HG03175 (cell line): ENCODE measurements around the gene ADGRL3.

Experiments
- ATAC-seq: cut with Tn5 transposase; IDR thresholded peaks from one replicate; pipeline ENCODE4 v1.9.1; 2021; ENCODE audit warnings: mild to moderate bottlenecking, moderate library complexity; ENCODE audit not compliant: unreplicated experiment

ADGRL3 gene

GRCh38 chr4:61531188-61531587 lies 331.1 kb downstream of the ADGRL3 start:
- no peak for ATAC-seq

- no peak for ATAC-seq
Measured at GRCh38 chr4:61532336-61533000, 332.3 kb downstream of the ADGRL3 start.

GRCh38 chr4:61533140-61533539 lies 333.0 kb downstream of the ADGRL3 start:
- no peak for ATAC-seq

DNA sequence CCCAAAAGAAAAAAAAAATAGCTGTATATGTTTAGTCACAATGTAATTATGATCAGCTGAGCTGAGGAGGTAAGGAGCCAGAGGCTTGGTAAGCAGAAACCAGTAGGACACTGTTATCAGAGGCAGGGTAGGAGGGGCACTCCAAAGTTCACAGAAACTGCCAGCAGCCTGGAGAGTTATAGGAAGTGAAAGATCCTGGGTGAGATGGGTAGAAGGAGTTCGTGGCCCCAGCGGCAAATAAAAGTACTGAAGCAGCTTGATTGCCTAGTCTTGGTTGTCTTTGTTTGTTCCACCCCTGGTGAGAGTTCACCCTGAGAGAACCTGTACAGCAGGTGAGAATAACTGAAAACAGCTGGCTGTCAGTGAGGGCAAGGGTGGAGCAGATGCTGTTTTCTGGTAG lies 340.8 kb downstream of the ADGRL3 start:
- ATAC-seq = no peak

- ATAC-seq = no peak
Measured at GRCh38 chr4:61541459-61541858, 341.3 kb downstream of the ADGRL3 start.

DNA sequence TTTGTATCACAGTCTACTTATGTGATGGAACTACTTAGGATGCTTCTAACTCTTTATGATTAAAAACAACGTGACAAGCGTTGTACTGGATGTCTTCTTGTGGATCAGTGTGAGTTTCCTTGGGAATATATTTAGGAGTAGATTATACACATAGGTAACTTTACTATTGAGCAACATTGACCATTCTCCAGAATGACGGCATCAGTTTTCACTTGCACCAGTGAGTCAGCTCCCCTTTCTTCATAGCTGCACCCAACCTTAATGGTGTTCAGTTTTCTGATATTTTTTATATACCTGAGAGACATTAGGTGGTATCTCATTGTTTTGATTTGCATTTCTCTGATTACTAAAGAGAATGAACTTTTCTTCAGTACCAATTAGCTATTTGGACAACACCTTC lies 343.9 kb downstream of the ADGRL3 start:
- ATAC-seq = no peak

GRCh38 chr4:61545902-61546480 lies 345.9 kb downstream of the ADGRL3 start:
- ATAC-seq = no peak

DNA sequence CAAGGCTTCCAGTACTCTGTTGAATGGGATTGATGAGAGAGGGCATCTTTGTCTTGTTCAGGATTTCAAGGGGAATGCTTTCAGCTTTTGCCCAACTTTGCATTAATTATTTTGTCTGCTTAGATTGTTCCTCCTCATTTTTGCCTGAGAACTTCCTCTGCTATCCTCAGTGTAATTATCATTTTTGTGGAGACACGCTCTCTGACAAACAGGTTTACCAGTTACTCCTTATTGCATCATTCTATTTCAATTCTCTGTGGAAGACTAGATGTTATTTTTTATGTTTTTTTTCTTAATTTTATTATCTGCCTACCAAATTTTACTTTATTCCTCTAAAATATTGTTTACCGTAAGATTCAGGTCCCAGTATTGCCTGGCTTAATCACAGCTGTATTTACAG lies 349.2 kb downstream of the ADGRL3 start:
- ATAC-seq = no peak

DNA sequence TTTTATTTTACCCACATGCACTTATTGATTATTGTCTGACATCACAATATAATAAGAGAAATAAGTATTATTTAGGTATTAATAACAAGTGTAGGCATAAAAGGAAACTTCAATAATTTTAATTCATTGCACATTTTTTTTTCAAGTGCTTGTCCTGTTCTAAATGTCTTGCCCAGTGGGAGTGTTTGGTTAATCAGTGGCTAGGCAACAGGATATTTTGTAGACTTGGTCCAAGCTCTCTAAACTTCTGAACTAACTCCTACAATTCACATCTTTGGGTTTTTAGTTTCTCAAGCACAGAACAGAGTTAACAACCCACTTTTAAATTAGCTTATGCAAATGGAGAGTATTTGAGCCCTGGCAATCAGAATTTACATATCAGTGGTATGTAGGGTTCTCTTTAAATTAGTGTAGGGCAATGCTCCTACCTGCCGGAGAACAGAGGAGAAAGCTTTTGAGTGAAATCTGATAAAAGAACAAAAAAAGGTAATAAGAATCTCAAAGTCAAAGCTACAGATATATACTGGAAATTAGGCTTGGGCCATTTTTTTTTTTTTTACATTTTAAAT lies 353.5 kb downstream of the ADGRL3 start:
- ATAC-seq = no peak

- ATAC-seq = no peak
Measured at GRCh38 chr4:61555789-61556188, 355.7 kb downstream of the ADGRL3 start.

GRCh38 chr4:61556277-61556676 lies 356.2 kb downstream of the ADGRL3 start:
- no peak for ATAC-seq

DNA sequence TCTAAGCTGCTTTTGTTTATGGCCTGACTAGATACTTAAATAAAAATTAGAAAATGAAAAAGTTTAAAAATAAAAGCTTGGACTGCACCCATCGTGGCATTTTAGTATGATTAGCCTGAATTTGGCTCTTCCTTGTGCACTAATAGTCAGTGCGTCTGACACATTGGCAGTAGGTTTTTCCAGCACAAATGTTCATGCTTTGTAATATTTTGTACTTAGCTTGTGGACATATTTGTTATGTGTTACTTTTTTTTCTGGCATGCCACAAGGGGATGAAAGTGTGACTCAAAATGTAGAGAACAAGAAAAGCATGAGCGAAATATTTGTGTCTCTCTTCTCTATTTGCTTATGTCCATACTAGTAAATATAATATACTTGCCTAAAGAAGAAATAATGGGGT lies 359.3 kb downstream of the ADGRL3 start:
- no peak for ATAC-seq

GRCh38 chr4:61561028-61561427 lies 360.9 kb downstream of the ADGRL3 start:
- no peak for ATAC-seq

DNA sequence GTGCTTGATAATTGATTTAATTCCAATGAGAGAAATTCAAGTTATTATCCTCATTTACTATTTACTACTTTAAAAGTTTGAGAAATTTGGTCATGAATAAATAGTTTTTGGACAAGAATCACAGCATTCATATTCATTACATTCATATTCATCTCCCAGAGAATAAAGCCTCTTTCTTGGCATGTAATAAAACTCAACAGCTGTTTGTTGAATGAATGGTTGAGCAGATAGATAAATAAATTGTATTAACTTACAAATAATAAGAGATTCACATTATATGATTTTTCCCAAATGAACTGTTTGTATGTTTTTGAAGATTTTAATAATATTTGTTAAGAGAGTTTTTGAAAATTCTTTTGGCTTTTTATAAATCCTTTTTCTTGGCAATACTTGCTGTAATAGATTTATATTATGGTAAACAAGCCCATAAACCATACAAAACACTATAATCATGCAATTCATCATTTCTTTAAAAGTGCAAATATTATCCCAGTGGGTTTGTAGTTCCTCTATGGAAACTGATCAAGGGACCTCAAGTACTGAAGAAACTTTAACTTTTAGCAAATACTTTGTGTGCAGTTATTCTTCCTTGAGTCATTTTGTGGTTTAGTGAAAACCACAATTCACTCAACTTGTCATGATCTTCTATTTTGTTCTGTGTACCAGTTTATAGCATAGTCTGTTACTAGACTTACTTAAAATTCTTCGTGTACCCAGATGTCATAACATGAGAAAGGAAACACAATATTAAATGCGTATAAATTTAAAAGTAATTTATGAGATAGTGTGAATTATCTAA lies 371.8 kb downstream of the ADGRL3 start:
- ATAC-seq = no peak

DNA sequence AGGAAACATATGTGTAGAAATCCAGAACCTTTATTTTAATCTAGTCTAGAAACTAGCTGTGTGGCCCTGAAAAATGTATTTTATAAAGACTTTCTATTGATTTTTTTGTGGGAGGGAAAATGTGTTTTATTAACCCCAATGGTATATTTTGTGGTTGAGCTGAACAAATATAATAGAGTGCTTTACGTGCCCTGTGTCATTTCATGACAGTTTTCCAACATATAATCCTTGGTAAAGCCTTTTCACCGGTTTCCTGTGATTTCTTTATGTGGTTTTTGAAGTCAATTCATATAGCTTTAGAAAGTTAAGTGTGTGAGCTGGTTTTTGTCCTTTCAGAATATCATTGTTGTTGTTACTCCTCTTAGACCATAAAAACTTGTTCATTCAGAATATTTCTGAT lies 375.7 kb downstream of the ADGRL3 start:
- ATAC-seq = no peak

DNA sequence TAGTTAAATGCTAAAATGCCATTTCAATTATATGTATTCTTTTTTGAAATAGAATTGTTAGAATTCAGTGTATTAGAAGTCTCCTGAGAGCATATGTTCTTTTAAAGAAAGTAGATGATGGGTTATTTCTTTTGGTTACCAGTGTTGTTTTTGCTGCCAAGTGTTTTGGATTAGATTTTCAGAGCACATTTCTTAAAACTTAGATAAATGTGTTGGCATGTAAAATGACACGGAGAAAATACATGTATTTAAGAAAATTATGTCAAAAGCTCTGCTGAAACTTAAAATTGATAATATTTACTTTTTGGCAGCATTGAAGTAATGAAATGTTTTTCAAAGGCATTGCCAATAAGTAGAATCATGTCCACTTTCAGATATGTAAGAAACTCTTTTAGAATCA lies 379.7 kb downstream of the ADGRL3 start:
- ATAC-seq = no peak

DNA sequence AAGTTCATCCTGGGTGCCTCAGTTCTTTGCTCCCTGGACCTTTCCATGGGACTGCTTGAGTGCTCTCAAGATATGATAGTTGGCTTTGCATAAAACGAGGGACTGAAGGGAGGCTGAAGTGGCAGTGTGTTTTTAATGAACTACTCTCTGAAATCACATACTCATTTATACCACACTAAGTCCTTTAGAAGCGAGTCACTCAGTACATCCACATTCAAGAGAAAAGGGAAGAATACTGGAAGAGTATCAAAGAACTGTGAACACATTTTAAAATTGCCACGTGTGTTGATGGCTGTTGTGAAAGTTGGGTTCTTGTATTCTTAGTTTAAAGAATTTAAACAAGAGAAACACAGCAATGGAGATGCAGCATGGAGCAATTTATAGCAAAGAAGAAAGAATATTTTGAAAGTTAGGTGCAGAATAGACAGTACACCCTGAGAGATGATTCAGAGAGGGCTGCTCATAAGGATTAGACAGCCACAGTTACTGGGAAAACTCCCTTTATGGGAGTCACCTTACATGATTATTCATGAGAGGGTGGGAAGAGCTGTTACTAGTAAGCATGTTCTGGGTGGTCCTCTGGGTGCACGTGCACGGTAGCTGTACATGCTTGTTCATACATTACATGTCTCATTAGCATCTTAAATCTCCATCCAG lies 380.7 kb downstream of the ADGRL3 start:
- no peak for ATAC-seq

DNA sequence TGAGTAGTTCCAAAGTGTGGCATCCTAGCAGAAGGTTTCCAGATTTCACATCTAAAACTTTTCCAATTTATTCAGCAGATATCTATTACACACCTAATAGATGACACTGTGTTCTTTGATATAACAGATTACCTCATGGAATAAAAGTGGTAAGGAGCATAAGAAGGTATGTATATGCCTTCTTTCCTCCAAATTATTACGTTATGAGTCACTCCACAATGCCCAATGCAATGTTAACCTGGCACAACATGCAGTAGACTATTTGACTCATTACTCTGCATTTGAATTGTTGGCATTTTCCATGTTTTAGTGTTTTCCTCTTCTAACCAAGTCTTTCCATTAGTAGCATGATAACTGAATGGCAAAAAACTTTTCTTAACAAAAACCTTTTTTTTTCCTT lies 383.6 kb downstream of the ADGRL3 start:
- ATAC-seq = no peak

DNA sequence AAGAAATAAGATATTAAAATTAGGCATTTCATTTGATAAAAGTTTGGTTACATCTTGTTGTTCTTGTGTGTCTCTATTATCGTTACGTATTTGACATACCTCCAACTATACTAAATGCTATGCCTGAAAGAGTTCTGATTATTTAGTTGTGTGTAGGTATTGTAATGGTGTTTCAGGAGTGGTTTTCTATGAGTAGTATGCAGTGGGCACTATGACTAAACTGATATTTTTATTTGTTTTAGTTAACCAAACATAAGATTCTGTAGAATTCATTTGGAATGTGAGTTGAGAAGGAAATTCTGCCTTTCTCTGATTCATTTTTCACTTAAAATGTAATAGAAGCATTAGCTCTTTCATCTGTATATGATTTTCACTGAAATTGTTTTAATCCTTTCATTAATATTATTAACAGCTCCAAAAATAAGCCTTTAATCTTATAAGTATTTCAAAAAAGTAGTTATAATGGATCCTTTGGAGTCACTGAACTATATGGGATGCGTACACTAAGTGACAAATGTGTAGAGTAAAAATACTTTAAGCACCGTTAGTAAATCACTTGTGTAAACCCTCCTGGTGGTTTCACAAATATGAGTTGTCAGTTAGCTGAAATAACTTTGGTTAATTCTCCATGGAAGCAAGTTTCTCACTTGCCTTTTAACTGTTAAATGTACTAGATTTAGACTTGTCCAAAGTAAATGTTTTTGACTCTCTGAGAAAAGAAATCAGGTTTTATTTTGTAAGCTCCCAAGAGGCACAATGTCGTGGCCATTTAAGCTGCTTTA lies 388.7 kb downstream of the ADGRL3 start:
- no peak for ATAC-seq

DNA sequence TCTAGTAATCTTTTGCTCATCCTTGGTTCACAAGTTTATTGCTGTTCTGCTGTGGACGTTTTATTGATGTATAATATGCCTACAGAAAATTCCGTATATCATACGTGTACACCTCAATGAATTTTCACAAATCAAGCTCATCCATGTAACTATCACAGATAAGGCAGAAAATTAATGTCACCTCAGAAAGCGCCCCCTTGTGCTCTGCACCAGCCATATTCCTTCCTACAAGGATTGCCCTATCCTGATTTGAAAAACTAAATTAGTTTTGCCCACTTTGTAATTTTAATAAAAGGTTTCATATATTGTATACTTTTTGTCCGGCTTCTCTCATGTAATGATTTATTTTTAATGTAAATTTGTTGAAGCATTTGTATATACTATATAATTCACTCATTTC lies 390.8 kb downstream of the ADGRL3 start:
- ATAC-seq = no peak
